Myocyte (in vitro differentiated cells): ENCODE measurements around the gene PNCK. TPM values are rescaled to one million over a fixed set of nuclear protein-coding genes. Genes with fewer than 3 reads are reported as not detected.
"Not testable (repeated sequence)": the region's sequence is repeated elsewhere in the genome, so short reads cannot be mapped to it uniquely, and the experiment has no call there.

Experiments used
- DNase-seq: peaks from one replicate; pipeline ENCODE4 v3.0.0-alpha.2; 2012; ENCODE audit warnings: low read depth
- total RNA-seq: library from RNA; depleted of rRNA; stranded (reverse); fragments of >200 nt; gene quantifications from 2 replicates; pipeline ENCODE4 v1.2.3, GENCODE V29; 2014

The PNCK gene
- total RNA-seq, 1 donor from 2014 or later: 1.1 TPM

GRCh38 chrX:153686711-153687110 lies 13.1 kb upstream of the PNCK start:
- no peak for DNase-seq

- DNase-seq: no peak
Measured at GRCh38 chrX:153685751-153686696, 12.4 kb upstream of the PNCK start.

- no peak for DNase-seq
Measured at GRCh38 chrX:153685156-153685536, 11.5 kb upstream of the PNCK start.

GRCh38 chrX:153684467-153685155 lies 11.0 kb upstream of the PNCK start:
- DNase-seq: no peak

GRCh38 chrX:153683486-153683885 lies 9.9 kb upstream of the PNCK start:
- not testable (repeated sequence) for DNase-seq

- DNase-seq: no peak
Measured at GRCh38 chrX:153681175-153681574, 7.6 kb upstream of the PNCK start.

GRCh38 chrX:153674219-153674851 lies 722 bp upstream of the PNCK start:
- no peak for DNase-seq

GRCh38 chrX:153672531-153673427 lies 834 bp downstream of the PNCK start:
- no peak for DNase-seq

GRCh38 chrX:153671589-153672530 lies 1.8 kb downstream of the PNCK start:
- DNase-seq: no peak

- no peak for DNase-seq
Measured at GRCh38 chrX:153670748-153671588, 2.6 kb downstream of the PNCK start.

- no peak for DNase-seq
Measured at GRCh38 chrX:153669901-153670731, 3.5 kb downstream of the PNCK start.

GRCh38 chrX:153669174-153669890 lies 4.3 kb downstream of the PNCK start:
- no peak for DNase-seq

- no peak for DNase-seq
Measured at GRCh38 chrX:153668423-153669173, 5.0 kb downstream of the PNCK start.

GRCh38 chrX:153667956-153668396 lies 5.6 kb downstream of the PNCK start:
- DNase-seq: peak; percentile 63

GRCh38 chrX:153667281-153667955 lies 6.2 kb downstream of the PNCK start:
- DNase-seq: no peak
